CD8-positive, alpha-beta memory T cell (primary cell): ENCODE results near the gene KCTD2. TPM values are rescaled to one million over a fixed set of nuclear protein-coding genes. Genes with fewer than 3 reads are reported as not detected.
"Not testable (repeated sequence)": the region's sequence is repeated elsewhere in the genome, so short reads cannot be mapped to it uniquely, and the experiment has no call there.

Source experiments
- CTCF ChIA-PET: fragments of 350-600 bp; sonication (Branson Sonifier 250); formaldehyde crosslinking; loops from one replicate; lab custom pipeline; 2021; ENCODE audit warnings: antibody characterized with exemption; lab: Charles Lee
- POLR2A ChIA-PET: fragments of 350-600 bp; sonication (Branson Sonifier 250); formaldehyde crosslinking; loops from one replicate; lab custom pipeline; 2021; ENCODE audit warnings: antibody characterized with exemption; lab: Charles Lee
- DNase-seq, 5 donors: peaks; one replicate each; pipeline versions ENCODE4 v3.0.0 to v3.0.0-alpha.2; 2020 to 2022; ENCODE audit warnings: mixed read lengths in 1 of 5
- H3K27ac ChIP-seq: one replicate; pipeline ENCODE4 v1.7.0; 2013; ENCODE audit warnings: low read depth, mild to moderate bottlenecking, low read length, moderate library complexity
- H3K27me3 ChIP-seq: 2 replicates; pipeline ENCODE4 v1.7.0; 2013; ENCODE audit warnings: low read length, mild to moderate bottlenecking; ENCODE audit not compliant: insufficient read depth, poor library complexity, severe bottlenecking
- H3K36me3 ChIP-seq: 2 replicates; pipeline ENCODE4 v1.7.0; 2013; ENCODE audit warnings: mild to moderate bottlenecking, low read length, moderate library complexity; ENCODE audit not compliant: insufficient read depth
- H3K4me1 ChIP-seq: 2 replicates; pipeline ENCODE4 v1.7.0; 2013; ENCODE audit warnings: mild to moderate bottlenecking, low read length, moderate library complexity; ENCODE audit not compliant: insufficient read depth
- H3K4me3 ChIP-seq: 2 replicates; pipeline ENCODE4 v1.7.0; 2013; ENCODE audit warnings: mild to moderate bottlenecking, low read length
- H3K9me3 ChIP-seq: 2 replicates; pipeline ENCODE4 v1.7.0; 2013; ENCODE audit warnings: mild to moderate bottlenecking, low read length
- H3K27ac Mint-ChIP-seq, 8 donors: one replicate each; pipeline ENCODE4 v1.8.0; 2020 to 2021; ENCODE audit warnings: mixed read lengths in 8 of 8, mild to moderate bottlenecking in 6 of 8, inconsistent platforms in 3 of 8, moderate library complexity in 3 of 8
- H3K27me3 Mint-ChIP-seq, 2 donors: one replicate each; pipeline ENCODE4 v1.8.0; 2020 to 2021; ENCODE audit warnings: mixed read lengths in 2 of 2, mild to moderate bottlenecking in 1 of 2, moderate library complexity in 1 of 2
- H3K36me3 Mint-ChIP-seq, 3 donors: one replicate each; pipeline ENCODE4 v1.8.0; 2020 to 2021; ENCODE audit warnings: mixed read lengths in 3 of 3, inconsistent platforms in 1 of 3, mild to moderate bottlenecking in 1 of 3
- H3K4me1 Mint-ChIP-seq, 3 donors: one replicate each; pipeline ENCODE4 v1.8.0; 2020 to 2021; ENCODE audit warnings: mixed read lengths in 3 of 3, inconsistent platforms in 1 of 3, mild to moderate bottlenecking in 1 of 3
- H3K4me3 Mint-ChIP-seq, 7 donors: one replicate each; pipeline ENCODE4 v1.8.0; 2020 to 2021; ENCODE audit warnings: mixed read lengths in 7 of 7, mild to moderate bottlenecking in 6 of 7, moderate library complexity in 4 of 7, inconsistent platforms in 2 of 7
- H3K9me3 Mint-ChIP-seq, 5 donors: one replicate each; pipeline ENCODE4 v1.8.0; 2020 to 2022; ENCODE audit warnings: mixed read lengths in 5 of 5, mild to moderate bottlenecking in 3 of 5, moderate library complexity in 2 of 5, inconsistent platforms in 1 of 5
- polyA plus RNA-seq: library from polyadenylated mRNA; unstranded; fragments of 300-500 nt; fragmentation: Illumina TruSeq; gene quantifications from one replicate; pipeline ENCODE4 v1.2.3, GENCODE V29; 2021
- total RNA-seq, 2 experiments: library from RNA; stranded (reverse); gene quantifications; one replicate each; pipeline ENCODE4 v1.2.3, GENCODE V29; 2021

The KCTD2 gene
- total and polyA plus RNA-seq, 3 experiments from 2014 or later = 8.0 to 23.8 (median 22.2) TPM

DNA sequence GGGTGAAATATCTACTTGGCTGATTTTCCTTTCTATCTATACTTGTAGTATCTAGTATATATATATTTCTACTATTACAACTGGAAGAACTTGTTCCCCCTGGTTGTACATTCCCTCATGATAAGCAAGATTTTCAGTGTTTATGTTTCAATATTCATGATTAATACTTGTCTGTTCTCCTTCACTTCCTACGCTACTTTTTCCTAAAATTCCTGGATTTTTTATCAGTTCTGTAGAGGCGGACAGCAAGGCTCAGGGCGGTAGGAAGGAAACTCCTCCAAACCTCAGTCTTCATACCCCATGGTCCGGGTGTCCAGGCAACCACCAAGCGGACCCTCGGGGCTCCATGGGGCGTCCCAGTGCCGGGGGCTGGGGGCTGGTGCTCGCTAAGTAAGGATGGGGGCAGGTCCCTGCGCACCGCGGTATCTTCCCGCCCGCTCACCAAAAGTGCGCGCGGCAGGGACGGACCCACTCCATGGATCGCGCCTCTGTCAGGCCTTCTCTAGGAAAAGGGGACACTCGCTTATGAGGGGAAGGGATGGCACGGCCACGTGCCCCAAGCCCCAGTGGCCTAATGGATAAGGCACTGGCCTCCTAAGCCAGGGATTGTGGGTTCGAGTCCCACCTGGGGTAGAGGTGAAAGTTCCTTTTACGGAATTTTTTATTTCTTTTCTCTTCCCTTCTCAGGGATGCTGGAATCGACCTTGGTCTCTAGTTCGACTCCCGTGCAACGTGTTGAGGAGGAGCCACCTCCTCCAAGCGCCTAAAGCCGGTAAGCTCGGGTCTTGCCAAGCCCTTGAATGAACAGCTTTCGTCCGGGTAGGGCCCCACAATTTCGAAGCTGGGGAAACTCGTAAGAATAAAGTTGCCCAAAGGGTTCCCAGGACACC is 13.4 kb upstream of the KCTD2 start:
- H3K9me3 ChIP-seq = no peaks in the 10 kb centered on the region
- Mint-ChIP-seq H3K27me3 (peaks cover 0 to 16% of the 10 kb centered on the region in 2 donors), H3K27ac (peak overlapping the region; percentile 90 to 99 (median 98)), H3K4me3 (peak overlapping the region; percentile 91 to 96 (median 92)), H3K9me3 (peaks cover 0 to 6% (median 0%) of the 10 kb centered on the region in 5 donors), H3K4me1 (peaks cover 36 to 61% (median 58%) of the 10 kb centered on the region in 3 donors), H3K36me3 (peaks cover 0 to 9% (median 0%) of the 10 kb centered on the region in 3 donors)
- DNase-seq = peak; percentile 66 to 88 (median 81)
- H3K36me3 ChIP-seq = peaks cover 4% of the 10 kb centered on the region
- ChIA-PET POLR2A (interaction anchor here (0.5 to 2.2 kb wide), 6 partner anchors 14 to 228 kb away, joined by 3 to 14 read pairs (median 6); partner anchors contain the start of genes ATP5PD, CDR2L, GGA3 and KCTD2), CTCF (interaction anchor here (1.3 to 3.4 kb wide), 5 partner anchors 13 to 80 kb away, joined by 3 to 17 read pairs (median 6); partner anchors contain the start of genes ATP5PD, KCTD2 and MRPL58)
- peaks cover 50% of the 10 kb centered on the region for H3K4me1 ChIP-seq
- no peaks in the 10 kb centered on the region for H3K27me3 ChIP-seq
- H3K4me3 ChIP-seq = peak overlapping the region; percentile 81
- H3K27ac ChIP-seq = peak overlapping the region; percentile 62

DNA sequence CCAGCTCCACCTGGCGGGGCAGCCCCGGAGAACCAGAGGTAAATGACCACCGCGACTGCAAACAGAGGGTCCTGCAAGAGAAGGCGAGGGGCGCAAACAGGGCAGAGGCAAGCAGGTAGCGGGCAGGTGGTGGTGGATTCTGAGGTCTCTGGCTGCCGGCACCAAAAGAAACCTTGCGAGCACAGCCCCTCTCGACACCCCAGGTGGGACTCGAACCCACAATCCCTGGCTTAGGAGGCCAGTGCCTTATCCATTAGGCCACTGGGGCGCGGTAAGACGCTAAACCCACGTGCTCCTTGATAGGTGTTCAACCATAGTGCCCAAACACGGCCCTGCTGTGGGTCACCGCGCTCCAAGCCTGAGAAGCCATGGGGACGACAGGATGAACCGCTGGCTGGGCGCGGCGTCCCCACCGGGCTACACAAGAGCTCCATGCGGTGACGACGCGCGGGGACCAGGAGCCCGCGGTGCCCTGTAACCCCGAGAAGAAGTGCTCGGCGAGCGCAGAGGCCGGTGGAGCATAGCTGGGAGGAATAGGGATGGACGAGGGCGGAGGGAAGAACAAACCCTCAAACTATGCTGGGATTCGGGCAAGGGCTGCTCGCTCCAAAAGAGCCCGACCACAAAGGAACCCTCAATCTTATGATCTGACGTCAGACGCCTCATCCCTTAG is 12.7 kb upstream of the KCTD2 start:
- peaks cover 50% of the 10 kb centered on the region for H3K4me1 ChIP-seq
- POLR2A ChIA-PET = interaction anchor here (0.5 to 2.2 kb wide), 8 partner anchors 9 to 227 kb away, joined by 3 to 14 read pairs (median 6); partner anchors contain the start of genes ARMC7, ATP5PD, CDR2L and GGA3

DNA sequence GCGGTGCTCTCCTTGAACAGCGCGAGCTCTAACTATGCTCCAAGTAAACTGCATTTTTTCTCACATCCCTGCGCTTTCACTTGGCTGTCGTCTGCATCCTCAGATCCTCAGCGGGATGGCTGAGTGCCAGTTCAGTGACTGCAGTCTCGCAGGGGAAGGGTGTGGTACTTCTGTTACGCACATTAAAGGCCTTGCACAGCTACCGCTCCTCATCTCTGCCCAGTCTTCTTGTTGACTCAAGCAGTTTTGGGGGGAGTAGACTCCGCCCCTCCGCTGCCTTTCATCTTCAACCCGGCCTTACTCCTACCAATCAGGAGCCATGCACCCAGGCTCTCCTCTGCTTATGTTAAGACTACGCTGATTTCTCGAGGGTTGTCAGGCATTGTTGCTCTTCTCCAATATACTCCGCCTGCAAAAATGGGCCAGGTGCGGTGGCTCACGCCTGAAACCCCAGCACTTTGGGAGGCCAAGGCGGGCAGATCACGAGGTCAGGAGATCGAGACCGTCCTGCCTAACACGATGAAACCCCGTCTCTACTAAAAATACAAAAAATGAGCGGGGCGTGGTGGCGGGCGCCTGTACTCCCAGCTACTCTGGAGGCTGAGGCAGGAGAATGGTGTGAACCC is 10.3 kb upstream of the KCTD2 start:
- Mint-ChIP-seq H3K4me1 (peaks cover 42 to 60% (median 56%) of the 10 kb centered on the region in 3 donors), H3K4me3 (peak overlapping the region; percentile 61 to 93 (median 83)), H3K27ac (peak overlapping the region; percentile 96 to 99 (median 98)), H3K9me3 (peaks cover 0 to 6% (median 0%) of the 10 kb centered on the region in 5 donors), H3K27me3 (peaks cover 0 to 16% of the 10 kb centered on the region in 2 donors), H3K36me3 (peaks cover 5 to 35% (median 10%) of the 10 kb centered on the region in 3 donors)
- H3K27me3 ChIP-seq = no peaks in the 10 kb centered on the region
- H3K36me3 ChIP-seq = peaks cover 26% of the 10 kb centered on the region
- POLR2A ChIA-PET = interaction anchor here (1.0 kb wide), 1 partner anchor 73 kb away, joined by 3 read pairs; the partner anchor contains the start of gene ARMC7
- DNase-seq = peak; percentile 76 to 96 (median 93)
- H3K27ac ChIP-seq = peak overlapping the region; percentile 71
- H3K4me1 ChIP-seq = peaks cover 50% of the 10 kb centered on the region
- CTCF ChIA-PET = interaction anchor here (0.8 to 3.4 kb wide), 4 partner anchors 10 to 75 kb away, joined by 3 to 10 read pairs (median 4); partner anchors contain the start of genes ATP5PD and KCTD2
- H3K9me3 ChIP-seq = no peaks in the 10 kb centered on the region
- peak overlapping the region; percentile 39 for H3K4me3 ChIP-seq

More for the DNA sequence above, 12.7 kb upstream of the KCTD2 start:
- H3K36me3 Mint-ChIP-seq = peaks cover 0 to 14% (median 2%) of the 10 kb centered on the region in 3 donors
- H3K4me3 Mint-ChIP-seq = peak overlapping the region; percentile 91 to 96 (median 92)
- CTCF ChIA-PET = interaction anchor here (0.8 to 3.4 kb wide), 6 partner anchors 9 to 80 kb away, joined by 3 to 17 read pairs (median 4); partner anchors contain the start of genes ATP5PD, KCTD2 and MRPL58
- H3K27ac Mint-ChIP-seq = peak overlapping the region; percentile 90 to 99 (median 97)
- H3K27ac ChIP-seq = peak overlapping the region; percentile 62
- H3K9me3 ChIP-seq = no peaks in the 10 kb centered on the region
- H3K4me1 Mint-ChIP-seq = peaks cover 38 to 61% (median 60%) of the 10 kb centered on the region in 3 donors
- H3K9me3 Mint-ChIP-seq = peaks cover 0 to 6% (median 0%) of the 10 kb centered on the region in 5 donors
- H3K27me3 Mint-ChIP-seq = peaks cover 0 to 16% of the 10 kb centered on the region in 2 donors
- peaks cover 11% of the 10 kb centered on the region for H3K36me3 ChIP-seq
- peak; percentile 56 to 82 (median 70) for DNase-seq
- H3K27me3 ChIP-seq = no peaks in the 10 kb centered on the region
- peak overlapping the region; percentile 81 for H3K4me3 ChIP-seq

DNA sequence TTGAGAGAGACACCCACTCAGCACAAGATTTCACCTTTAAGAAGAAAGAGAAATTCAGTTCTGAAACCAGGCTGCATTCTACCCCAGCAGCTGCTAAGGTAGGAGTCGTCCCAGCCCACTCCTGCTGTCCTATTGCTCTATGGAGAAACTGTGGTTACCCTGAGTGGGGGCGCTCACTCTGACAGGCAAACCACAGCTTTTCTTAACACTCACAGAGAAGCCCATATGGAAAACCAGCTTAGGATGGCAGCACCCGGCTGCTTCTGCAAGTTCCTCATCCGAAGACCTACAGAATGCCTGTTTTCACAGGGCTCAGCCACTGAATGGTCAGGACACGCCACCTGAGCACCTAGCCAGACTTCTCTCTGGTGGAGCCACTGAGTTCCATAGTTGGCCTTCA is 7.8 kb upstream of the KCTD2 start:
- peaks cover 31% of the 10 kb centered on the region for H3K36me3 ChIP-seq
- peaks cover 5 to 42% (median 11%) of the 10 kb centered on the region in 3 donors for H3K36me3 Mint-ChIP-seq
- H3K9me3 Mint-ChIP-seq = peaks cover 0 to 3% (median 0%) of the 10 kb centered on the region in 5 donors
- ChIA-PET POLR2A (no interaction called here), CTCF (interaction anchor here (1.1 to 2.0 kb wide), 3 partner anchors 11 to 91 kb away, joined by 4 to 7 read pairs (median 4); partner anchors contain the start of genes MRPL58 and NT5C)
- H3K9me3 ChIP-seq = no peaks in the 10 kb centered on the region
- peaks cover 29% of the 10 kb centered on the region for H3K4me1 ChIP-seq
- no peak overlapping the region for H3K27ac ChIP-seq
- H3K27ac Mint-ChIP-seq = peak overlapping the region in 4 of 8 donors; percentile 43 to 81 (median 62)
- H3K4me3 ChIP-seq = no peak overlapping the region
- DNase-seq = no peak
- H3K27me3 Mint-ChIP-seq = peaks cover 0 to 13% of the 10 kb centered on the region in 2 donors
- H3K27me3 ChIP-seq = no peaks in the 10 kb centered on the region
- H3K4me1 Mint-ChIP-seq = peaks cover 24 to 40% (median 37%) of the 10 kb centered on the region in 3 donors
- H3K4me3 Mint-ChIP-seq = no peak overlapping the region

DNA sequence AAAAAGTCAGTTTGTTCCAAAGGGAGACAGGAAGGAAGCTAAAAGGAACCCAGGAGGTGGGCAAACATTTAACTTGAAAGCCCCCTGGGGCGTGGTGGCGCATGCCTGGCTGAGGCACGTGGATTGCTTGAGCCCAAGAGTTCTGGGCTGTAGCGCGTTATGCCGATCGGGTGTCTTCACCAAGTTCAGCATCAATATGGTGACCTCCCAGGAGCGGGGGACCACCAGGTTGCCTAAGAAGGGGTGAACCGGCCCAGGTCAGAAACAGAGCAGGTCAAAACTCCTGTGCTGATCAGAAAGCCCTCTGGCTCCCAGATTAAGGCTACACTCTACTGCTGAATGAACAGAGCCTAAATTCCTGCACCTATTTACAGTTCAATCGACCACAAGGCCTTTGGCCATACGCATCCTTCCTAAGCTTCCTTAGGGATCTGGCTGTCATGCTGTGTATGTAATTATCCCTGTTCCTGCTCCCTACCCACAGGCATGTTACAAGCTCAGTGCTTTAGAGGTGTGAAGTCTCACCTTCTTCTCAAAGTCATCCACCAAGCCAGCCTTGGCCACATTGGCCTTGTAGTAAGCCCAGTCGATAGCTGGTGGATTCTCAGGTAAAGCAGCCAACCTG is 5.3 kb upstream of the KCTD2 start:
- Mint-ChIP-seq H3K27me3 (no peaks in the 10 kb centered on the region), H3K4me3 (peak overlapping the region in 1 of 7 donors; percentile 45), H3K9me3 (no peaks in the 10 kb centered on the region), H3K27ac (peak overlapping the region in 1 of 8 donors; percentile 85), H3K36me3 (peaks cover 5 to 46% (median 11%) of the 10 kb centered on the region in 3 donors), H3K4me1 (peaks cover 29 to 36% (median 35%) of the 10 kb centered on the region in 3 donors)
- no peaks in the 10 kb centered on the region for H3K9me3 ChIP-seq
- H3K27ac ChIP-seq = no peak overlapping the region
- no peaks in the 10 kb centered on the region for H3K27me3 ChIP-seq
- H3K4me1 ChIP-seq = peaks cover 18% of the 10 kb centered on the region
- H3K4me3 ChIP-seq = no peak overlapping the region
- peaks cover 31% of the 10 kb centered on the region for H3K36me3 ChIP-seq
- no peak for DNase-seq
- POLR2A ChIA-PET = no interaction called here
- CTCF ChIA-PET = interaction anchor here (0.8 to 2.0 kb wide), 3 partner anchors 66 to 123 kb away, joined by 3 to 6 read pairs (median 3); no protein-coding TSS in a partner anchor

DNA sequence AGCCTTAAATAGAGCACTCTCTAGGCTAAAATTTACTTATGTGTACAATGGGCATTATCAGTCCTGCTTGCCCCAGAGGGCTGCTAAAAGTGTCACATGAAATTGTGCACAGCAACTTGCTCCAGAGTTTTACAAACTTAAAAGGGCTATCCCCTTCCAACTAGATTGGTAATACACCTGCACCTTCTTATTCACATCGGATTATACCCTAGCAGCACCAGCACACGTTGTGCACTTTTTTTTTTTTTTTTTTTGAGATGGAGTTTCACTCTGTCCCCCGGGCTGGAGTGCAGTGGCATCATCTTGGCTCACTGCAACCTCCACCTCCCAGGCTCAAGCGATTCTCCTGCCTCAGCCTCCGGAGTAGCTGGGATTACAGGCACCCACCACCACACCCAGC is 3.2 kb upstream of the KCTD2 start:
- H3K27ac ChIP-seq, CTCF ChIA-PET, H3K27me3 ChIP-seq, H3K9me3 ChIP-seq, H3K4me3 ChIP-seq, H3K27me3 Mint-ChIP-seq, POLR2A ChIA-PET, H3K9me3 Mint-ChIP-seq, DNase-seq: not testable (repeated sequence)
- Histone ChIP-seq H3K36me3 (peaks cover 25% of the 10 kb centered on the region), H3K4me1 (peaks cover 18% of the 10 kb centered on the region)
- Mint-ChIP-seq H3K27ac (peak overlapping the region in 1 of 8 donors; percentile 81), H3K4me3 (peak overlapping the region in 2 of 7 donors; percentile 19 to 67), H3K36me3 (peaks cover 5 to 46% (median 14%) of the 10 kb centered on the region in 3 donors), H3K4me1 (peaks cover 38 to 42% (median 40%) of the 10 kb centered on the region in 3 donors)
